MM.1S (cell line): Measurements from ENCODE around the gene RFK.
A peak's percentile ranks its signal among the peaks of the same experiment; 100 is the strongest.

Source experiments
- EZH2 ChIP-seq: fragments of 300-600 bp; sonication (generic); optimal IDR thresholded peaks from 2 replicates; pipeline ENCODE3; 2017; ENCODE audit warnings: low read depth, mild to moderate bottlenecking, antibody characterized with exemption, low read length, mixed read lengths
- TF ChIP-seq, protein P1 (sequence below): fragments of 300-600 bp; sonication (generic); IDR thresholded peaks from 2 replicates; pipeline ENCODE4 v1.5.1; 2016; ENCODE audit warnings: antibody characterized with exemption, low read length, mixed read lengths

DNA sequence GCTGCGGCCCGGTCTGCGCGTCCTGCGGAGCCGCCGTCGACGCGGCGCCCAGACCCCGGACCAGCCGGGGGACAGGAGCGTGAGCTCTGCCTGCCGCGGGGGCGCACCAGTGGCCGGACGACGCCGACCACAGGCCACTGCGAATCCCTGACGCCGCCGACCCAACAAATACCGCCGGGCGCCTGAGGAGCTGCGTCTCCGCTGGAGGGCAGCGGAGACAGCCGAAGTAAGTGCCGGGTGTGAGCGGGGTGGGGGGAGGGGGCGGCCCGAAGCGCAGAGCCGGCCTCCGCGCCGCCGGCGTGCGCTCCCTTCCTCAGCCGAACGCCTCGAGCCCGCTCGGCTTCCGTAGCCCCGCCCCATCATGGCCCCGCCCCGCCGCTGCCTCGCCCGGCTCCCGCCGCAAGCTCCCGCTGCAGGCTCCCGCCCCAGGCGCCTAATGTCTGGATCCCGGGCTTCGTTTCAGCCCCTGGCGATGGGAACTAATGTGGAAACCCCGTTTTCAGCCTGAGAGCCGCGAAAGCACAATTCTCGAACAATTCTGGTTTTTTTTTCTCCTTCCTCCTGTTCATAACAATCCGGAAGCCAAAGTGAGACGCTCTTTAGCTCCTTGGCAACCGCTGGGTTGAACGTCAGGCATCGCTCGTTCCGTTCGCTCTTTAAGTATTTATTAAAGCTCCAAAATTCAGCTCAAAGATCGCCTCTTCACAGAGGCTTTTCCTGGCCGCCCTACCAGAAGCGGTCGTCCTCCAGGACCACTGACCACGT, at the start of gene RFK:
- TF ChIP-seq EZH2, result no peak
- TF ChIP-seq, protein P1, sequence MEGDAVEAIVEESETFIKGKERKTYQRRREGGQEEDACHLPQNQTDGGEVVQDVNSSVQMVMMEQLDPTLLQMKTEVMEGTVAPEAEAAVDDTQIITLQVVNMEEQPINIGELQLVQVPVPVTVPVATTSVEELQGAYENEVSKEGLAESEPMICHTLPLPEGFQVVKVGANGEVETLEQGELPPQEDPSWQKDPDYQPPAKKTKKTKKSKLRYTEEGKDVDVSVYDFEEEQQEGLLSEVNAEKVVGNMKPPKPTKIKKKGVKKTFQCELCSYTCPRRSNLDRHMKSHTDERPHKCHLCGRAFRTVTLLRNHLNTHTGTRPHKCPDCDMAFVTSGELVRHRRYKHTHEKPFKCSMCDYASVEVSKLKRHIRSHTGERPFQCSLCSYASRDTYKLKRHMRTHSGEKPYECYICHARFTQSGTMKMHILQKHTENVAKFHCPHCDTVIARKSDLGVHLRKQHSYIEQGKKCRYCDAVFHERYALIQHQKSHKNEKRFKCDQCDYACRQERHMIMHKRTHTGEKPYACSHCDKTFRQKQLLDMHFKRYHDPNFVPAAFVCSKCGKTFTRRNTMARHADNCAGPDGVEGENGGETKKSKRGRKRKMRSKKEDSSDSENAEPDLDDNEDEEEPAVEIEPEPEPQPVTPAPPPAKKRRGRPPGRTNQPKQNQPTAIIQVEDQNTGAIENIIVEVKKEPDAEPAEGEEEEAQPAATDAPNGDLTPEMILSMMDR, result peak; percentile 35
